ENCODE data around the gene PECR. TPM values are rescaled to one million over a fixed set of nuclear protein-coding genes. Genes with fewer than 3 reads are reported as not detected.

PECR gene
- total RNA-seq, 1 experiment from 2014 or later = 13.9 TPM

- no peak for TF ChIP-seq ZNF532 (CRISPR knock-in tag; IDR thresholded peaks at IDR 0.05; ENCODE audit: borderline replicate concordance)
- TF ChIP-seq IRF2 (CRISPR knock-in tag; IDR thresholded peaks at IDR 0.05; ENCODE audit: borderline replicate concordance, low read depth) = no peak
- TF ChIP-seq EMX1 (CRISPR knock-in tag; IDR thresholded peaks at IDR 0.05) = no peak
- no peak for TF ChIP-seq ZNF416 (CRISPR knock-in tag; IDR thresholded peaks at IDR 0.05)
- TF ChIP-seq NR2C2 (CRISPR knock-in tag; IDR thresholded peaks at IDR 0.05) = no peak
- no peak for TF ChIP-seq GRHL2 (CRISPR knock-in tag; IDR thresholded peaks at IDR 0.05; ENCODE audit: insufficient replicate concordance, severe bottlenecking)
- TF ChIP-seq SMAD3 (CRISPR knock-in tag; IDR thresholded peaks at IDR 0.05; ENCODE audit: borderline replicate concordance) = no peak
- TF ChIP-seq ZSCAN18 (CRISPR knock-in tag; IDR thresholded peaks at IDR 0.05) = no peak
Measured at GRCh38 chr2:216021768-216022565, 59.6 kb downstream of the PECR start (continued).

GRCh38 chr2:216018709-216019108 lies 62.9 kb downstream of the PECR start:
- H3K4me1 Mint-ChIP-seq = peaks cover 12% of the 10 kb centered on the region
- ATAC-seq (no peak), DNase-seq (ENCODE audit: low spot score) (no peak)
- ChIA-PET CTCF (interaction anchor here (1.6 kb wide), 1 partner anchor 15 kb away, joined by 6 read pairs; no protein-coding TSS in a partner anchor), POLR2A (no interaction called here)
- H3K4me3 Mint-ChIP-seq = no peak overlapping the region
- no peak for TF ChIP-seq ZNF416 (CRISPR knock-in tag; IDR thresholded peaks at IDR 0.05)
- peak; percentile 74 for TF ChIP-seq USF2 (CRISPR knock-in tag; IDR thresholded peaks at IDR 0.05)
- no peak for TF ChIP-seq NR1H2 (CRISPR knock-in tag; IDR thresholded peaks at IDR 0.05)
- no peaks in the 10 kb centered on the region for H3K36me3 Mint-ChIP-seq
- H3K27me3 Mint-ChIP-seq (ENCODE audit: low read depth) = no peaks in the 10 kb centered on the region; the same call in 1 of the 2 replicates
- H3K27ac Mint-ChIP-seq = no peak overlapping the region
- no peaks in the 10 kb centered on the region for H3K9me3 Mint-ChIP-seq

- ATAC-seq = no peak
- Mint-ChIP-seq H3K36me3 (no peaks in the 10 kb centered on the region), H3K4me3 (no peak overlapping the region), H3K27ac (no peak overlapping the region), H3K4me1 (peaks cover 12% of the 10 kb centered on the region), H3K27me3 (ENCODE audit: low read depth) (no peaks in the 10 kb centered on the region; the same call in 1 of the 2 replicates), H3K9me3 (no peaks in the 10 kb centered on the region)
- no peak for DNase-seq (ENCODE audit: low spot score)
- ChIA-PET POLR2A (no interaction called here), CTCF (no interaction called here)
- no peak for TF ChIP-seq ZNF281 (CRISPR knock-in tag; IDR thresholded peaks at IDR 0.05)
- no peak for TF ChIP-seq SMAD4 (CRISPR knock-in tag; IDR thresholded peaks at IDR 0.05)
- no peak for TF ChIP-seq ZNF423 (CRISPR knock-in tag; IDR thresholded peaks at IDR 0.05)
- no peak for TF ChIP-seq OVOL2 (CRISPR knock-in tag; IDR thresholded peaks at IDR 0.05; ENCODE audit: borderline replicate concordance)
- TF ChIP-seq MYBL2 (CRISPR knock-in tag; IDR thresholded peaks at IDR 0.05) = no peak
- TF ChIP-seq JUN (CRISPR knock-in tag; IDR thresholded peaks at IDR 0.05) = no peak
- no peak for TF ChIP-seq NR2C2 (CRISPR knock-in tag; IDR thresholded peaks at IDR 0.05)
- no peak for TF ChIP-seq ZBTB21 (CRISPR knock-in tag; IDR thresholded peaks at IDR 0.05; ENCODE audit: borderline replicate concordance)
- no peak for TF ChIP-seq MLX (CRISPR knock-in tag; IDR thresholded peaks at IDR 0.05)
- no peak for TF ChIP-seq ZNF138 (CRISPR knock-in tag; conservative IDR thresholded peaks at IDR 0.05)
Measured at GRCh38 chr2:216017365-216017764, 64.2 kb downstream of the PECR start.
